ENCODE measurements around the gene CACFD1. TPM values are rescaled to one million over a fixed set of nuclear protein-coding genes. Genes with fewer than 3 reads are reported as not detected.

Gene CACFD1
- total RNA-seq, 2 experiments from 2014 or later: 3.7 to 3.8 TPM

- intact Hi-C loops (cut with DNase I, micrococcal nuclease): no loop called here
- ChIA-PET CTCF (no interaction called here), POLR2A (no interaction called here)
- no peak overlapping the region for H3K4me3 ChIP-seq (ENCODE audit: low read length)
- no peaks in the 10 kb centered on the region for H3K36me3 ChIP-seq (ENCODE audit: insufficient read depth, low read length)
- H3K36me3 Mint-ChIP-seq (ENCODE audit: low read depth): peaks cover 4% of the 10 kb centered on the region
- no peak for TF ChIP-seq CTCF (IDR thresholded peaks at IDR 0.05)
- H3K27ac Mint-ChIP-seq: no peak overlapping the region
- peaks cover 0 to 2% of the 10 kb centered on the region in 2 experiments for H3K27me3 ChIP-seq (ENCODE audit: control insufficient read depth in 1 of 2, insufficient read depth in 2 of 2, low read length in 2 of 2)
- ATAC-seq (ENCODE audit: poor library complexity) (no peak), DNase-seq (no peak)
- peaks cover 9% of the 10 kb centered on the region for H3K4me1 Mint-ChIP-seq (ENCODE audit: low read depth)
- H3K4me3 Mint-ChIP-seq: no peak overlapping the region
- peaks cover 0 to 3% of the 10 kb centered on the region in 2 experiments for H3K9me3 ChIP-seq (ENCODE audit: control insufficient read depth in 1 of 2, insufficient read depth in 1 of 2, low read length in 2 of 2)
- H3K27ac ChIP-seq (ENCODE audit: low read depth in 1 of 2, low read length in 2 of 2): no peak overlapping the region
- H3K9me3 Mint-ChIP-seq: no peaks in the 10 kb centered on the region
- peaks cover 11% of the 10 kb centered on the region for H3K4me1 ChIP-seq (ENCODE audit: insufficient read depth, low read length)
- H3K27me3 Mint-ChIP-seq: no peaks in the 10 kb centered on the region
Observed at GRCh38 chr9:133454943-133455673, 4.7 kb upstream of the CACFD1 start.

GRCh38 chr9:133455936-133456335 lies 3.8 kb upstream of the CACFD1 start:
- ChIA-PET POLR2A (interaction anchor here (0.5 kb wide), 1 partner anchor 425 kb away, joined by 3 read pairs; no protein-coding TSS in a partner anchor), CTCF (interaction anchor here (0.9 kb wide), 1 partner anchor 26 kb away, joined by 3 read pairs; no protein-coding TSS in a partner anchor)
- Mint-ChIP-seq H3K27me3 (no peaks in the 10 kb centered on the region), H3K36me3 (ENCODE audit: low read depth) (peaks cover 4% of the 10 kb centered on the region), H3K27ac (no peak overlapping the region), H3K4me3 (no peak overlapping the region), H3K4me1 (ENCODE audit: low read depth) (peaks cover 15% of the 10 kb centered on the region), H3K9me3 (no peaks in the 10 kb centered on the region)
- Histone ChIP-seq H3K4me3 (ENCODE audit: low read length) (no peak overlapping the region), H3K36me3 (ENCODE audit: insufficient read depth, low read length) (no peaks in the 10 kb centered on the region), H3K27ac (ENCODE audit: low read depth in 1 of 2, low read length in 2 of 2) (no peak overlapping the region), H3K4me1 (ENCODE audit: insufficient read depth, low read length) (peaks cover 18% of the 10 kb centered on the region), H3K27me3 (ENCODE audit: control insufficient read depth in 1 of 2, insufficient read depth in 2 of 2, low read length in 2 of 2) (peaks cover 0 to 2% of the 10 kb centered on the region in 2 experiments), H3K9me3 (ENCODE audit: control insufficient read depth in 1 of 2, insufficient read depth in 1 of 2, low read length in 2 of 2) (peaks cover 0 to 3% of the 10 kb centered on the region in 2 experiments)
- TF ChIP-seq CTCF (IDR thresholded peaks at IDR 0.05): no peak
- ATAC-seq (ENCODE audit: poor library complexity) (no peak), DNase-seq (no peak)
- intact Hi-C loops (cut with DNase I, micrococcal nuclease): no loop called here

GRCh38 chr9:133456409-133456808 lies 3.4 kb upstream of the CACFD1 start:
- no peak overlapping the region for H3K27ac Mint-ChIP-seq
- no peak for DNase-seq
- CTCF ChIA-PET: interaction anchor here (0.9 kb wide), 1 partner anchor 26 kb away, joined by 3 read pairs; no protein-coding TSS in a partner anchor

More at GRCh38 chr9:133456409-133456808, 3.4 kb upstream of the CACFD1 start:
- no peak for TF ChIP-seq CTCF (IDR thresholded peaks at IDR 0.05)
- Histone ChIP-seq H3K27ac (ENCODE audit: low read depth in 1 of 2, low read length in 2 of 2) (no peak overlapping the region), H3K9me3 (ENCODE audit: control insufficient read depth in 1 of 2, insufficient read depth in 1 of 2, low read length in 2 of 2) (peaks cover 0 to 3% of the 10 kb centered on the region in 2 experiments), H3K4me1 (ENCODE audit: insufficient read depth, low read length) (peaks cover 18% of the 10 kb centered on the region), H3K4me3 (ENCODE audit: low read length) (no peak overlapping the region), H3K36me3 (ENCODE audit: insufficient read depth, low read length) (no peaks in the 10 kb centered on the region), H3K27me3 (ENCODE audit: control insufficient read depth in 1 of 2, insufficient read depth in 2 of 2, low read length in 2 of 2) (peaks cover 0 to 2% of the 10 kb centered on the region in 2 experiments)
- no peak for ATAC-seq (ENCODE audit: poor library complexity)
- Mint-ChIP-seq H3K27me3 (no peaks in the 10 kb centered on the region), H3K4me3 (no peak overlapping the region), H3K4me1 (ENCODE audit: low read depth) (peaks cover 19% of the 10 kb centered on the region), H3K9me3 (no peaks in the 10 kb centered on the region), H3K36me3 (ENCODE audit: low read depth) (peaks cover 4% of the 10 kb centered on the region)
- intact Hi-C loops (cut with DNase I, micrococcal nuclease): no loop called here
- POLR2A ChIA-PET: interaction anchor here (0.5 kb wide), 1 partner anchor 425 kb away, joined by 3 read pairs; no protein-coding TSS in a partner anchor

Data from CD4-positive, alpha-beta T cell (primary cell).